ENCODE data around the gene GCKR. TPM values are rescaled to one million over a fixed set of nuclear protein-coding genes. Genes with fewer than 3 reads are reported as not detected.

Gene GCKR
- total RNA-seq, 2 experiments from 2014 or later: not detected

DNA sequence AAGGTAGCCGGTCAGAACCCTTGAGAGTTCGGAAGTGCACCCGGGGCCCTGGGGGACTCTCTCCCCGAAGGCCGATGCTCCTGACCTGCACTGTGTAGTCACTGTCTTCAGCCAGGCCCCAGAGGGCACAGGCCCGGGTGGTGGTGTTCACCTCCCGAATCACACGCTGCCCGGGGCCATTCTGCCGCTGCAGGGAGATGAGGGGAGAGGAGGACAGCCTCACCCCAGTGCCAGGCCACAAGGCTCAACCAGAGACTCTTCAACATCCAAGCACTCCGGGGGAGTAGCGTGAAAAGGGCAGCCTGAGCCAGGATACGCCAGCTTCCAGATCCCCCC, 2.7 kb upstream of the GCKR start:
- intact Hi-C loops (cut with micrococcal nuclease): no loop called here
- no peaks in the 10 kb centered on the region for H3K36me3 Mint-ChIP-seq (ENCODE audit: low read depth)

DNA sequence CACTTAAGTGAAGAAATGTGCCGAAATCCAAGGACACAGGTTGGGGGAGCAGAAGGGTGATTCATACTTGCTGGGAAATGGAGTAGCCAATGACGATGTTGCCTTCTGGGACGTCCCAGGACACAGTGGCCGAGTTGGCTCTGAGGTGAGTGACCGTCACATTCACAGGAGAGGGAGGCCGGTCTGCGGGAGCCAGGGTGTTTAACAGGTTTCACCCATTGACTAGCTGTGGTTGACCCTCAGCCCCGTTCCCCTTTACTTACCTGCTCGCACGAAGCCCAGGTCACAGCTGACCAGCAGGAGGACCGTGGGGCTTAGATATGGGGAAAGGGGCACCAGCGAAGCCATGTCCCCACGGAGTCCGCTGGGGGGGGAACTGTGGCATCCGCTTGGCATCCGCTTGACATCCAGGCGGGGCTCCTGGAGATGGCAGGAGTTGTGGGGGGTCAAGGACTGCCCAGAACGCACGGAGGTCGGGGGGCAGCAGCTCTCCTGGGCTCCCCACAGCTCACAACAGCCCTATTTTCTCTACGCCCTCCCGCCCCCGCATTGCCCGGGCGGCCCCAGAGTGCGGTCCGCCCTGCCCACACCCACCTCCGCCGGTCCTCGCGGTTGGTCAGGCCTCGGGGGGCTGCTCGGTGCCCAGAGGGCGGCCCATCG, 2.2 kb upstream of the GCKR start:
- H3K4me3 Mint-ChIP-seq: peak overlapping the region; percentile 44
- H3K36me3 Mint-ChIP-seq (ENCODE audit: low read depth): no peaks in the 10 kb centered on the region
- intact Hi-C loops (cut with micrococcal nuclease): no loop called here
- H3K27ac Mint-ChIP-seq: no peak overlapping the region
- H3K9me3 Mint-ChIP-seq: no peaks in the 10 kb centered on the region
- no peak for DNase-seq
- CTCF ChIA-PET: no interaction called here
- H3K27me3 Mint-ChIP-seq (ENCODE audit: low read depth): peaks cover 32% of the 10 kb centered on the region
- H3K4me1 Mint-ChIP-seq (ENCODE audit: low read depth): peaks cover 16% of the 10 kb centered on the region

More for the DNA sequence above, 2.7 kb upstream of the GCKR start:
- peaks cover 20% of the 10 kb centered on the region for H3K4me1 Mint-ChIP-seq (ENCODE audit: low read depth)
- H3K4me3 Mint-ChIP-seq: peak overlapping the region; percentile 44
- CTCF ChIA-PET: no interaction called here
- no peaks in the 10 kb centered on the region for H3K9me3 Mint-ChIP-seq
- no peak overlapping the region for H3K27ac Mint-ChIP-seq
- no peak for DNase-seq
- peaks cover 30% of the 10 kb centered on the region for H3K27me3 Mint-ChIP-seq (ENCODE audit: low read depth)

DNA sequence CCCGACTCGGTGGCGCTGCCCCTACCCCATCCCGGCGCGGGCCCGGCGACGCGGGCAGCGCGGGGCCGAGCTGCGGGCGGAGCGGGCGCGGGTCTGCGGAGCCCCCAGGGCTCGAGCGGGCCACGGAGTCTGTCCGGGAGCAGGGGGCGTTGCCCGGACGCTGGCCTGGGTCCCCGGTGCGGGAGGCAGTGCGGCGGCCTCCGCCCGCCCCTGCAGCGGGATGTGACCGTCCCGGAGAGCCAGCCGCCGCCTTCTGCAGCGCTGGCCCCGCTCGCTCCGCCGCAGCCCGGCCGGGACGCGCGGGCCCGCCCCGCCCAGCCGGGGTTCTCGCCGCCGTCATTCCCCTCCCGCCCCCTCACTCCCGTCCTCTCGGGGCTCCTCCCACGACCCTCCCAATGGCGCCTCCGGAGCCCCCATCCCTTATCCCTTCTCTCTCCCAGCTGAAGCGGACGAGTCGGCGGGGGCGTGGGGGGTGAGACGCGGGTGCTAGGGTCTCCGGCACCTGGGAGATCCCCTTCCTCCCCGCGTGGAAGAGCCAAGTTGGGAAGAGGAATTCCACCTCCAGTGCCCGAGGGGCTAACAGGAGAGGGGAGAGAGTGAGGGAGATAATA, 1.6 kb upstream of the GCKR start, which contains the start of gene FNDC4:
FNDC4 (minus strand) TSS at position 257 of the 611 bp plus-strand sequence. CDS start 521 bp downstream, outside the sequence.
- peak; percentile 21 for DNase-seq
- CTCF ChIA-PET: interaction anchor here (0.6 to 1.1 kb wide), 2 partner anchors 79 to 325 kb away, joined by 3 to 5 read pairs; no protein-coding TSS in a partner anchor
- H3K27ac Mint-ChIP-seq: no peak within 1 kb of the TSS
- H3K27me3 Mint-ChIP-seq (ENCODE audit: low read depth): peaks cover 32% of the 10 kb centered on the region
- H3K4me1 Mint-ChIP-seq (ENCODE audit: low read depth): peaks cover 11% of the 10 kb centered on the region
- intact Hi-C loops (cut with micrococcal nuclease): no loop called here
- peak within 1 kb of the TSS; percentile 59 for H3K4me3 Mint-ChIP-seq
- no peaks in the 10 kb centered on the region for H3K9me3 Mint-ChIP-seq
- H3K36me3 Mint-ChIP-seq (ENCODE audit: low read depth): no peaks in the 10 kb centered on the region

DNA sequence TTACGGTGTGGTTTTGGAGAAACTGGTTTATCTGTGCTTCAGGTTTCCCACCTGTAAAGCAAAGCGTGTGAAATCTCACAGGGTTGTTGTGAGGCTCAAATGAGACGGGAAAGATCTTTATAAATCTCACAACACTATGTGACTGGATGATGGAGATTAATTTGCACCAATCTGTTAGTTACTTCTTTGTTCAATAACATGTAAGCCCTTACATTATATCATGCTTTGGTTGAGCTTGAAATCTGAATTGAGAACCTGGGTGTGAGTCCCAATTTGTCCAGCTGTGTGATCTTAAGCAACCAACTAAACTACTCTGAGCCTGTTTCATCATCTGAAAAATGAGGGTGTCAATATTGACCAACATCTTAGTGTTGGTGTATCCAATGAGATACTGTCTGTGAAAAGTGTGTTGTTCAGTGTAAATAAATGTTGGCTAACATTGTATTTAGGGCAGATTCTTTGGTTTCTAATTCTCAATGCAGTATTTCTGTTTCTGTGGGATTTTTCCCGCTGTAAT, 741 bp upstream of the GCKR start:
- H3K27me3 Mint-ChIP-seq (ENCODE audit: low read depth): peaks cover 32% of the 10 kb centered on the region
- H3K9me3 Mint-ChIP-seq: no peaks in the 10 kb centered on the region
- no peak for DNase-seq
- intact Hi-C loops (cut with micrococcal nuclease): no loop called here
- peak overlapping the region; percentile 59 for H3K4me3 Mint-ChIP-seq
- no peaks in the 10 kb centered on the region for H3K36me3 Mint-ChIP-seq (ENCODE audit: low read depth)
- CTCF ChIA-PET: interaction anchor here (0.6 to 1.1 kb wide), 3 partner anchors 78 to 325 kb away, joined by 3 to 5 read pairs (median 4); no protein-coding TSS in a partner anchor
- H3K4me1 Mint-ChIP-seq (ENCODE audit: low read depth): peaks cover 5% of the 10 kb centered on the region
- H3K27ac Mint-ChIP-seq: no peak overlapping the region

DNA sequence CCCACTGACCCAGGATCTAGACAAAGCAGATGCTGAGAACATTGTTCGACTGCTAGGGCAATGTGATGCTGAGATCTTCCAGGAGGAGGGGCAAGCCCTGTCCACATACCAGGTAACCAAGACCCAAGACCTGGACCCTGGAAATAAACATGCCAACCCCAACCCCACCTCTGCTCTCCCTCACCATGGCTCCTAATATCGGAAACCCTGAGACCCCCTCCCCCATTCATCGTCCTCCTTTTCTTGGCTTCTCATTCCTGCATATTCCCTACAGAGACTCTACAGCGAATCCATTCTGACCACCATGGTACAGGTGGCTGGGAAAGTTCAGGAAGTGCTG, 619 bp downstream of the GCKR start:
- no peak for DNase-seq
- no peaks in the 10 kb centered on the region for H3K4me1 Mint-ChIP-seq (ENCODE audit: low read depth)
- no peaks in the 10 kb centered on the region for H3K9me3 Mint-ChIP-seq
- no peak overlapping the region for H3K4me3 Mint-ChIP-seq
- peaks cover 32% of the 10 kb centered on the region for H3K27me3 Mint-ChIP-seq (ENCODE audit: low read depth)
- no peaks in the 10 kb centered on the region for H3K36me3 Mint-ChIP-seq (ENCODE audit: low read depth)
- no peak overlapping the region for H3K27ac Mint-ChIP-seq
- CTCF ChIA-PET: no interaction called here
- intact Hi-C loops (cut with micrococcal nuclease): no loop called here

DNA sequence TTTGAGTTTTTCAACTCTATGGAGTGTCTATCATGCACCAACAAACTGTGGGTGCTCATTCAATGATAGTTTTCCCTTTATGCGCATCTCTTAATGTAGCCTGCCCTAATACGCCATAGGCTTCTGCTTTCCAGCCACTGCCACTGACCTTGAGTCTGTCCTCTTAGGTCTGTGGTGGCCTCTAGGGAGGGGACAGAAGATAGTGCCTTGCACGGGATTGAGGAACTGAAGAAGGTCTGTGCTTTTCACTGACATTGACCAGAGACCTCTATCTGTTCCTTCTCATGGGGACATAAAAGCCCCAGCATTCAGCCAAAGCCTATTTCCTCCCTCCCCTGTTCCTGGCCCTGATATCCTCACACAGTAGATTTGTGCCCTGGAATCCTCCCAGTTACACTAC, 2.3 kb downstream of the GCKR start:
- Mint-ChIP-seq H3K4me1 (ENCODE audit: low read depth) (no peaks in the 10 kb centered on the region), H3K4me3 (no peak overlapping the region), H3K27ac (no peak overlapping the region), H3K36me3 (ENCODE audit: low read depth) (no peaks in the 10 kb centered on the region), H3K27me3 (ENCODE audit: low read depth) (peaks cover 27% of the 10 kb centered on the region), H3K9me3 (no peaks in the 10 kb centered on the region)
- intact Hi-C loops (cut with micrococcal nuclease): no loop called here
- DNase-seq: no peak
- CTCF ChIA-PET: no interaction called here

DNA sequence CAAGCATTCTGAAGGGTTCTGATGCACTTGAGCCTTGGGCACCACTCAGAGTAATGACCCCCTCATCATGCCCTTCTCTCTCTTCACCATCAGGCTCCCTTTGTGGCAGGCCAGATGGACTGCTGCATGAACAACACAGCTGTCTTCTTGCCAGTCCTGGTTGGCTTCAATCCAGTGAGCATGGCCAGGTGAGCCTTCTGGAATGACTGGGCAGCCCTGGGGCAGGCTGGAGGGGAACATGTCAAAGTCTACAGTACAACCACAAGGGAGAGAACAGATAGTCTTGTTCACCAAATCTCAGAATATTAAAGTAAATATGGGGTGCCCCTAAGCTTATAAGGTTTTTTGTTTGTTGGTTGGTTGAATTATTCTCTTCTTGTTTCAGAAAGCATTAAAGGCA, 4.4 kb downstream of the GCKR start:
- H3K36me3 Mint-ChIP-seq (ENCODE audit: low read depth): no peaks in the 10 kb centered on the region
- no peaks in the 10 kb centered on the region for H3K4me1 Mint-ChIP-seq (ENCODE audit: low read depth)
- H3K27me3 Mint-ChIP-seq (ENCODE audit: low read depth): peaks cover 13% of the 10 kb centered on the region
- CTCF ChIA-PET: no interaction called here
- no peak for DNase-seq
- H3K27ac Mint-ChIP-seq: no peak overlapping the region
- H3K4me3 Mint-ChIP-seq: no peak overlapping the region
- intact Hi-C loops (cut with micrococcal nuclease): no loop called here
- H3K9me3 Mint-ChIP-seq: no peaks in the 10 kb centered on the region

DNA sequence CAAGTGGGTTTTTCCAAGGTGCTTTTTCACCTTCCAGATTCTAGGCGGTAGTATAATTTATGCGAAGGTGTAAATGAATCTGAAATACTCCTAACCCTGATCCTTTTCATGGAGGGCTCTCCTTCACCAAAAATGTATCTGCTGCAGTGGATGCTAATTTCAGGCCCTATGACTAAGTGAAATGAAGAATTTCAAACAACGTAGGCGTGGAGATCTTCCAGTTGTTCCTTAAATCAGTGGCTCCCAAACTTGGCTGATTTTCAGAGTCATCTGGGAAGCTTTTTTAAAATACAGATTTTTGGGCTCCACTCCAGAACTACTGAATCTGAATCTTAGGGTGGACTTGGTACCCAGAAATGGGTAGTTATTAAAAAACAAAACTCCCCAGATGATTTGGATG, 5.5 kb downstream of the GCKR start:
- no peak for DNase-seq
- peaks cover 6% of the 10 kb centered on the region for H3K27me3 Mint-ChIP-seq (ENCODE audit: low read depth)
- H3K27ac Mint-ChIP-seq: no peak overlapping the region
- H3K4me1 Mint-ChIP-seq (ENCODE audit: low read depth): no peaks in the 10 kb centered on the region
- no peaks in the 10 kb centered on the region for H3K36me3 Mint-ChIP-seq (ENCODE audit: low read depth)
- intact Hi-C loops (cut with micrococcal nuclease): no loop called here
- CTCF ChIA-PET: no interaction called here
- no peak overlapping the region for H3K4me3 Mint-ChIP-seq
- no peaks in the 10 kb centered on the region for H3K9me3 Mint-ChIP-seq

DNA sequence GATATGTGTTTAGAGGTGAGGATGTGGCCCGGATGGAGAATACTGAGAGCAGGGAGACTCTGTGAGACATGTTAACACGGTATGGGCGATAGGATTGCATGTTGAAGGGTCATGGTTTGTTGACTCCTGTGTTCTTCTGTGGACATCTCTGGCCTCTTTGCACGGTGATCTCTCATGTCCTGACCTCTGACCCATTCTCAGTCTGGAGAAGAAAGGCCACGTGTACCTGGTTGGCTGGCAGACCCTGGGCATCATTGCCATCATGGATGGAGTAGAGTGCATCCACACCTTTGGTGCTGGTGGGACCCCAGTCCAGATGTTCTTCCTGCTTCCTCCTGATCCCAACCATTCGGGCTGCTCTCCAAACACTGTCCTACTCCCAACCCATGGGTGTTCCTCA, 9.9 kb downstream of the GCKR start:
- intact Hi-C loops (cut with micrococcal nuclease): no loop called here
- Mint-ChIP-seq H3K27ac (no peak overlapping the region), H3K4me3 (no peak overlapping the region), H3K27me3 (ENCODE audit: low read depth) (no peaks in the 10 kb centered on the region), H3K4me1 (ENCODE audit: low read depth) (no peaks in the 10 kb centered on the region), H3K36me3 (ENCODE audit: low read depth) (no peaks in the 10 kb centered on the region), H3K9me3 (no peaks in the 10 kb centered on the region)
- CTCF ChIA-PET: no interaction called here
- DNase-seq: no peak

DNA sequence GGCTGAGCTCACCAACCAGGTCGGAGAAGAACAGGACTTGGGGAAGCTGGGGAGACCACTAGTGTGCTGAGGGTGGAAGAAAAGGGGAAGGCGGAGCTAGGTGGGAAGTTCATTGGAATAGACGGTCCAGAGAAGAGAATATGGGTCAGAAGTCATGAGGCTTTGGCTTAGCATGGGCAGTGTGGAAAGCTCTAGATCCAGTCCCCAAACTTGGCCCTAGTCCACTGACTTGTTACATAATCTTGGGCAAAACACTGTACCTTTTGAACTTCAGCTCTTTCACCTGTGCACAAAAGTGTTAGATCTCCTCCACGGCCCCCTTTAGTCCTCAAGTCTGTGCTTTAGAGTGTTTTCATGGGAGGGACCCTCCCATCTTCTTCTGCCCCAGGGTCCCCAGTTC, 10.7 kb downstream of the GCKR start:
- Mint-ChIP-seq H3K36me3 (ENCODE audit: low read depth) (no peaks in the 10 kb centered on the region), H3K27me3 (ENCODE audit: low read depth) (no peaks in the 10 kb centered on the region), H3K4me3 (no peak overlapping the region), H3K9me3 (no peaks in the 10 kb centered on the region), H3K27ac (no peak overlapping the region), H3K4me1 (ENCODE audit: low read depth) (no peaks in the 10 kb centered on the region)
- no peak for DNase-seq
- CTCF ChIA-PET: interaction anchor here (1.0 to 1.5 kb wide), 2 partner anchors 177 to 228 kb away, joined by 3 to 4 read pairs; no protein-coding TSS in a partner anchor
- intact Hi-C loops (cut with micrococcal nuclease): no loop called here

DNA sequence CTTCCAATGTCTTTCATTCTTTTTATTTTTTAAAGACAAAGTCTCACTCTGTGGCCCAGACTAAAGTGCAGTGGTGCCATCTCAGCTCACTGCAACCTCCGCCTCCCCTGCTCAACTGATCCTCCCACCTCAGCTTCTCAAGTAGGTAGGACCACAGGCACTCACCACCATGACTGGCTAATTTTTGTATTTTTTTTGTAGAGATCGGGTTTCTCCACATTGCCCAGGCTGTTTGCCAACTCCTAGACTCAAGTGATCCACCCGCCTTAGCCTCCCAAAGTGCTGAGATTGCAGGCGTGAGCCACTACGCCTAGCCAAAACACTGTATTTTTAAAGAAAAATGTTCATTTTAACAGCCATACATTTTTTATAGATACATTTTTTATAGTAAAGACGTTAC, 12.7 kb downstream of the GCKR start:
- Mint-ChIP-seq H3K36me3 (ENCODE audit: low read depth) (no peaks in the 10 kb centered on the region), H3K27ac (no peak overlapping the region), H3K27me3 (ENCODE audit: low read depth) (no peaks in the 10 kb centered on the region), H3K9me3 (no peaks in the 10 kb centered on the region), H3K4me1 (ENCODE audit: low read depth) (no peaks in the 10 kb centered on the region), H3K4me3 (no peak overlapping the region)
- DNase-seq: no peak
- intact Hi-C loops (cut with micrococcal nuclease): no loop called here
- CTCF ChIA-PET: no interaction called here

DNA sequence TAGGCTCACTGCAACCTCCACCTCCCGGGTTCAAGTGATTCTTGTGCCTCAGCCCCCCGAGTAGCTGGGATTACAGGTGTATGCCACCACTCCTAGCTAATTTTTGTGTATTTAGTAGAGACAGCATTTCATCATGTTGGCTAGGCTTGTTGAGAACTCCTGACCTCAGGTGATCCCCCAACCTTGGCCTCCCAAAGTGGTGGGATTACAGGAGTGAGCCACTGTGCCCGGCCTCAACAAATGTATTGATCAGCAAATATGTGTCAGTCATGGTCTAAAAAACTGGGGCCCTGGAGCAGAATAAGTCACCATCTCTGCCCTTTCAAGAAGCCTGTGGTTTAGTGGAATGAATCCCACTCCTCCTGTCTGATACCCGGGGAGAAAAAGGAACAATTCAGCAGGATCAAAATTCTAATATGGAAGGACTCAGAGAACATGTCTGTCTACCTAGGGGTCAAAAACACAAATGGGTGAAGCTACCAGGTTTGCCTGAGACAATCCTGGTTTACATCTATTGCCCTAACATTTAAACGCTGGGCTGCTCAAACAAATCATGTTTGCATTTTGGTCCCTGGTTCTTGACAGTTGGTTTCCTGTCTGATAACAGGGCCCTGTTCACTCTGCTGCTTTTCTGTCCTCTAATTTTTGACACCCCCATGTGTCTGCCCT, 21.6 kb downstream of the GCKR start:
- intact Hi-C loops (cut with micrococcal nuclease): no loop called here

DNA sequence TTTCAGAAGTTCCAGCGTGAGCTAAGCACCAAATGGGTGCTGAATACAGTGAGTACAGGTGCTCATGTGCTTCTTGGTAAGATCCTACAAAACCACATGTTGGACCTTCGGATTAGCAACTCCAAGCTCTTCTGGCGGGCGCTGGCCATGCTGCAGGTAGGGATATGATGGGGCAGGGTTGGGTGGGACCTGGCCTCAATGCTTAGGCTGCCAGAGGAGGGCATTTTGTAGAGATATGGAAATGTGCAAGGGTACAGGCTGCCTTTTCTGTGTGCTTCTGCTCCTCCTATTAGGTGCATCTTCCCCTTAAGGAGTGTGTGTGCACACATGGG, 22.1 kb downstream of the GCKR start:
- no peak for DNase-seq
- Mint-ChIP-seq H3K9me3 (no peaks in the 10 kb centered on the region), H3K4me3 (no peak overlapping the region), H3K27ac (no peak overlapping the region), H3K27me3 (ENCODE audit: low read depth) (no peaks in the 10 kb centered on the region), H3K36me3 (ENCODE audit: low read depth) (no peaks in the 10 kb centered on the region), H3K4me1 (ENCODE audit: low read depth) (no peaks in the 10 kb centered on the region)
- CTCF ChIA-PET: no interaction called here
- intact Hi-C loops (cut with micrococcal nuclease): no loop called here

More for the DNA sequence above, 21.6 kb downstream of the GCKR start:
- Mint-ChIP-seq H3K4me3 (no peak overlapping the region), H3K36me3 (ENCODE audit: low read depth) (no peaks in the 10 kb centered on the region), H3K4me1 (ENCODE audit: low read depth) (no peaks in the 10 kb centered on the region), H3K27me3 (ENCODE audit: low read depth) (no peaks in the 10 kb centered on the region), H3K27ac (no peak overlapping the region), H3K9me3 (no peaks in the 10 kb centered on the region)
- CTCF ChIA-PET: interaction anchor here (0.7 kb wide), 1 partner anchor 9 kb away, joined by 3 read pairs; no protein-coding TSS in a partner anchor
- DNase-seq: no peak

Measured in activated naive CD4-positive, alpha-beta T cell treated with anti-CD3 and anti-CD28 coated beads for 36 hours (primary cell).